ENCODE data around the gene SLC32A1.

The SLC32A1 gene

GRCh38 chr20:38723848-38724625 lies at the start of gene SLC32A1:
TSS of gene SLC32A1 (plus strand) at chr20:38724486. CDS start at chr20:38724725, 239 bp downstream.
- no peak within 1 kb of the TSS for H3K4me3 ChIP-seq (ENCODE audit: low read depth, low read length)
- DNase-seq (ENCODE audit: low read depth), result no peak
- TF ChIP-seq MYC (IDR thresholded peaks at IDR 0.05; ENCODE audit: low read depth, low read length), result no peak
- TF ChIP-seq POLR2A (IDR thresholded peaks at IDR 0.05; ENCODE audit: extremely low read depth, insufficient read length), result no peak
- TF ChIP-seq MAX (IDR thresholded peaks at IDR 0.05; ENCODE audit: low read depth, low read length), result no peak
- TF ChIP-seq CTCF (IDR thresholded peaks at IDR 0.05; ENCODE audit: low read depth, low read length), result no peak

- DNase-seq (ENCODE audit: low read depth), result no peak
- no peak overlapping the region for H3K4me3 ChIP-seq (ENCODE audit: low read depth, low read length)
- no peak for TF ChIP-seq MAX (IDR thresholded peaks at IDR 0.05; ENCODE audit: low read depth, low read length)
- no peak for TF ChIP-seq CTCF (IDR thresholded peaks at IDR 0.05; ENCODE audit: low read depth, low read length)
- TF ChIP-seq MYC (IDR thresholded peaks at IDR 0.05; ENCODE audit: low read depth, low read length), result no peak
- no peak for TF ChIP-seq POLR2A (IDR thresholded peaks at IDR 0.05; ENCODE audit: extremely low read depth, insufficient read length)
Measured at GRCh38 chr20:38674765-38675133, 49.5 kb upstream of the SLC32A1 start.

- DNase-seq (ENCODE audit: low read depth), result no peak
- TF ChIP-seq POLR2A (IDR thresholded peaks at IDR 0.05; ENCODE audit: extremely low read depth, insufficient read length), result no peak
- H3K4me3 ChIP-seq (ENCODE audit: low read depth, low read length), result no peak overlapping the region
Measured at GRCh38 chr20:38676576-38676975, 47.7 kb upstream of the SLC32A1 start.

- DNase-seq (ENCODE audit: low read depth), result peak; percentile 59
Measured at GRCh38 chr20:38680500-38681306, 43.6 kb upstream of the SLC32A1 start.

GRCh38 chr20:38685271-38685670 lies 39.0 kb upstream of the SLC32A1 start:
- no peak overlapping the region for H3K4me3 ChIP-seq (ENCODE audit: low read depth, low read length)
- TF ChIP-seq CTCF (IDR thresholded peaks at IDR 0.05; ENCODE audit: low read depth, low read length), result no peak
- no peak for TF ChIP-seq MYC (IDR thresholded peaks at IDR 0.05; ENCODE audit: low read depth, low read length)
- no peak for TF ChIP-seq MAX (IDR thresholded peaks at IDR 0.05; ENCODE audit: low read depth, low read length)
- no peak for TF ChIP-seq POLR2A (IDR thresholded peaks at IDR 0.05; ENCODE audit: extremely low read depth, insufficient read length)
- DNase-seq (ENCODE audit: low read depth), result no peak

More at GRCh38 chr20:38680500-38681306, 43.6 kb upstream of the SLC32A1 start:
- H3K4me3 ChIP-seq (ENCODE audit: low read depth, low read length), result no peak overlapping the region
- TF ChIP-seq MAX (IDR thresholded peaks at IDR 0.05; ENCODE audit: low read depth, low read length), result no peak
- no peak for TF ChIP-seq POLR2A (IDR thresholded peaks at IDR 0.05; ENCODE audit: extremely low read depth, insufficient read length)
- TF ChIP-seq MYC (IDR thresholded peaks at IDR 0.05; ENCODE audit: low read depth, low read length), result no peak
- no peak for TF ChIP-seq CTCF (IDR thresholded peaks at IDR 0.05; ENCODE audit: low read depth, low read length)

GRCh38 chr20:38685853-38686473 lies 38.3 kb upstream of the SLC32A1 start:
- peak; percentile 53 for DNase-seq (ENCODE audit: low read depth)
- no peak for TF ChIP-seq POLR2A (IDR thresholded peaks at IDR 0.05; ENCODE audit: extremely low read depth, insufficient read length)
- no peak for TF ChIP-seq CTCF (IDR thresholded peaks at IDR 0.05; ENCODE audit: low read depth, low read length)
- TF ChIP-seq MAX (IDR thresholded peaks at IDR 0.05; ENCODE audit: low read depth, low read length), result no peak
- TF ChIP-seq MYC (IDR thresholded peaks at IDR 0.05; ENCODE audit: low read depth, low read length), result no peak
- no peak overlapping the region for H3K4me3 ChIP-seq (ENCODE audit: low read depth, low read length)

Measured in NB4 (cell line).